GM23338 (cell line): ENCODE results near the gene ERH. TPM values are rescaled to one million over a fixed set of nuclear protein-coding genes. Genes with fewer than 3 reads are reported as not detected.

Source experiments
- ATAC-seq: fragments of 200-7000 bp; cut with Tn5 transposase; 3 replicates; pipeline ENCODE4 v1.9.1; 2020
- DNase-seq: peaks from one replicate; pipeline ENCODE4 v3.0.0-alpha.2; 2015; ENCODE audit warnings: low spot score
- H2AFZ ChIP-seq: fragments of 200-600 bp; sonication (generic); 2 replicates; pipeline ENCODE4 v1.8.0; 2016; ENCODE audit warnings: antibody characterized with exemption, mild to moderate bottlenecking, moderate library complexity
- H3F3A ChIP-seq: fragments of 200-600 bp; sonication (generic); replicated peaks from 2 replicates; pipeline ENCODE4 v1.8.0; 2017; ENCODE audit warnings: antibody characterized with exemption, mixed run types, low read depth
- H3K27ac ChIP-seq: fragments of 200-600 bp; sonication (generic); 2 replicates; pipeline ENCODE4 v1.6.1; 2016; ENCODE audit warnings: low read depth
- H3K27me3 ChIP-seq: fragments of 200-600 bp; sonication (generic); 2 replicates; pipeline ENCODE4 v1.8.0; 2016; ENCODE audit warnings: mild to moderate bottlenecking, mixed run types, moderate library complexity; ENCODE audit not compliant: insufficient read depth
- H3K36me3 ChIP-seq: fragments of 200-600 bp; sonication (generic); 2 replicates; pipeline ENCODE4 v1.8.0; 2016; ENCODE audit warnings: mild to moderate bottlenecking; ENCODE audit not compliant: insufficient read depth
- H3K4me1 ChIP-seq: fragments of 200-600 bp; sonication (generic); 2 replicates; pipeline ENCODE4 v1.8.0; 2016; ENCODE audit warnings: mild to moderate bottlenecking, moderate library complexity; ENCODE audit not compliant: insufficient read depth
- H3K4me2 ChIP-seq: fragments of 200-600 bp; sonication (generic); 2 replicates; pipeline ENCODE4 v1.7.1; 2017; ENCODE audit warnings: mixed run types
- H3K4me3 ChIP-seq: fragments of 200-600 bp; sonication (generic); 2 replicates; pipeline ENCODE4 v1.6.1; 2016; ENCODE audit warnings: mixed run types
- H3K79me2 ChIP-seq: fragments of 200-600 bp; sonication (generic); replicated peaks from 2 replicates; pipeline ENCODE4 v1.8.0; 2017; ENCODE audit warnings: mild to moderate bottlenecking; ENCODE audit not compliant: insufficient read depth
- H3K9me2 ChIP-seq: fragments of 200-600 bp; sonication (generic); 2 replicates; pipeline ENCODE4 v1.8.0; 2017; ENCODE audit not compliant: insufficient read depth
- H4K20me1 ChIP-seq: fragments of 200-600 bp; sonication (generic); replicated peaks from 2 replicates; pipeline ENCODE4 v1.8.0; 2017; ENCODE audit warnings: mild to moderate bottlenecking; ENCODE audit not compliant: insufficient read depth
- H3K27ac Mint-ChIP-seq: 2 replicates; pipeline ENCODE4 v1.8.0; 2020; ENCODE audit warnings: inconsistent platforms, mild to moderate bottlenecking, moderate library complexity, mixed read lengths
- H3K27me3 Mint-ChIP-seq: 3 replicates; pipeline ENCODE4 v1.8.0; 2022; ENCODE audit warnings: low read depth, mild to moderate bottlenecking, moderate library complexity, mixed read lengths, inconsistent platforms; ENCODE audit not compliant: insufficient read depth, poor library complexity
- H3K36me3 Mint-ChIP-seq: 3 replicates; pipeline ENCODE4 v1.8.0; 2021; ENCODE audit warnings: low read depth, mild to moderate bottlenecking, inconsistent platforms, moderate library complexity, mixed read lengths
- H3K4me1 Mint-ChIP-seq: 3 replicates; pipeline ENCODE4 v1.8.0; 2020; ENCODE audit warnings: mild to moderate bottlenecking, inconsistent platforms, mixed read lengths
- H3K4me3 Mint-ChIP-seq: 3 replicates; pipeline ENCODE4 v1.8.0; 2021; ENCODE audit warnings: moderate library complexity, mild to moderate bottlenecking, inconsistent platforms, mixed read lengths
- H3K9me3 Mint-ChIP-seq: 3 replicates; pipeline ENCODE4 v1.8.0; 2020; ENCODE audit warnings: moderate library complexity, mild to moderate bottlenecking, inconsistent platforms, mixed read lengths
- CREB1 ChIP-seq: fragments of 250-450 bp; sonication (Bioruptor Pico); IDR thresholded peaks from 2 replicates; pipeline ENCODE4 v1.5.0; 2020; ENCODE audit warnings: low read depth, mild to moderate bottlenecking, moderate library complexity
- CTCF ChIP-seq, 2 experiments: fragments of 200-600 bp in 1 of 2; sonication (generic) in 1 of 2; conservative IDR thresholded peaks; 2 replicates each; pipeline versions ENCODE4 v1.5.1 to v1.6.1; 2016 to 2017; ENCODE audit warnings: antibody characterized with exemption in 2 of 2, low read depth in 2 of 2, mild to moderate bottlenecking in 2 of 2, moderate library complexity in 1 of 2
- ETS1 ChIP-seq: IDR thresholded peaks from 2 replicates; pipeline ENCODE4 v1.6.1; 2016; ENCODE audit warnings: antibody characterized with exemption
- EZH2 ChIP-seq: fragments of 200-600 bp; sonication (generic); IDR thresholded peaks from one replicate; pipeline ENCODE4 v1.8.0; 2017; ENCODE audit warnings: antibody characterized with exemption, mild to moderate bottlenecking, low read depth; ENCODE audit not compliant: unreplicated experiment
- EZH2phosphoT487 ChIP-seq: fragments of 200-600 bp; sonication (generic); IDR thresholded peaks from one replicate; pipeline ENCODE4 v1.8.1; 2018; ENCODE audit warnings: antibody characterized with exemption; ENCODE audit not compliant: unreplicated experiment
- JUNB ChIP-seq: IDR thresholded peaks from one replicate; pipeline ENCODE4 v1.6.1; 2016; ENCODE audit warnings: antibody characterized with exemption; ENCODE audit not compliant: unreplicated experiment
- NANOG ChIP-seq: IDR thresholded peaks from 2 replicates; pipeline ENCODE4 v1.6.1; 2016; ENCODE audit warnings: antibody characterized with exemption, borderline replicate concordance
- POLR2AphosphoS5 ChIP-seq: IDR thresholded peaks from 2 replicates; pipeline ENCODE4 v1.6.1; 2016; ENCODE audit warnings: antibody characterized with exemption, low read depth
- REST ChIP-seq: IDR thresholded peaks from one replicate; pipeline ENCODE4 v1.6.1; 2018; ENCODE audit warnings: antibody characterized with exemption; ENCODE audit not compliant: unreplicated experiment
- STAT1 ChIP-seq: IDR thresholded peaks from one replicate; pipeline ENCODE4 v1.6.1; 2016; ENCODE audit warnings: antibody characterized with exemption; ENCODE audit not compliant: unreplicated experiment
- ZNF114 ChIP-seq: fragments of 250-450 bp; sonication (Bioruptor Pico); IDR thresholded peaks from 2 replicates; pipeline ENCODE4 v1.5.0; 2020; ENCODE audit warnings: mild to moderate bottlenecking, moderate library complexity
- ZNF331 ChIP-seq: fragments of 250-450 bp; sonication (Bioruptor Pico); IDR thresholded peaks from 2 replicates; pipeline ENCODE4 v1.5.0; 2020; ENCODE audit warnings: low read depth, mild to moderate bottlenecking, moderate library complexity
- ZNF462 ChIP-seq: fragments of 250-450 bp; sonication (Bioruptor Pico); IDR thresholded peaks from 2 replicates; pipeline ENCODE4 v1.5.0; 2020; ENCODE audit warnings: mild to moderate bottlenecking, moderate library complexity
- polyA plus RNA-seq: library from polyadenylated mRNA; unstranded; fragments of >200 nt; fragmentation: Nextera tagmentation; extraction: Ambion mirVana; gene quantifications from 2 replicates; pipeline ENCODE4 v1.2.1, GENCODE V29; 2016
- total RNA-seq: library from RNA; depleted of rRNA; stranded (reverse); fragments of >200 nt; shearing (Covaris generic); gene quantifications from 2 replicates; pipeline ENCODE4 v1.2.3, GENCODE V29; 2014

ERH gene
- total and polyA plus RNA-seq, 2 experiments from 2014 or later = 188 to 545 TPM

- no peaks in the 10 kb centered on the region for H3K9me2 ChIP-seq
- H3K4me1 Mint-ChIP-seq = peaks cover 28% of the 10 kb centered on the region
- no peak for DNase-seq
- peak overlapping the region; percentile 87 for H3K4me3 ChIP-seq
- peak overlapping the region; percentile 1; the same call in 1 of the 2 replicates for H2AFZ ChIP-seq
- H3K36me3 ChIP-seq = peaks cover 22% of the 10 kb centered on the region
- peaks cover 34% of the 10 kb centered on the region for H3K36me3 Mint-ChIP-seq
- no peaks in the 10 kb centered on the region for H3F3A ChIP-seq
- H4K20me1 ChIP-seq = peaks cover 25% of the 10 kb centered on the region
- peak overlapping the region; percentile 64 for H3K27ac ChIP-seq
- TF ChIP-seq EZH2 = no peak
- no peak for TF ChIP-seq CREB1 (CRISPR knock-in tag)
- TF ChIP-seq ZNF114 = no peak
- no peak for TF ChIP-seq EZH2phosphoT487
- TF ChIP-seq ZNF462 = no peak
- TF ChIP-seq NANOG = no peak
- TF ChIP-seq ETS1 = no peak
- no peak for TF ChIP-seq ZNF331 (CRISPR knock-in tag)
- no peak for TF ChIP-seq CTCF (conservative IDR thresholded peaks at IDR 0.05; ENCODE audit: low read depth in 2 of 2)
- no peak for TF ChIP-seq JUNB
- no peak for TF ChIP-seq REST
- no peak for TF ChIP-seq POLR2AphosphoS5
- no peak for TF ChIP-seq STAT1
- no peaks in the 10 kb centered on the region for H3K27me3 ChIP-seq
- peak overlapping the region; percentile 92 for H3K4me3 Mint-ChIP-seq
- peak overlapping the region; percentile 96 for H3K4me2 ChIP-seq
- peaks cover 22% of the 10 kb centered on the region for H3K4me1 ChIP-seq
- no peaks in the 10 kb centered on the region for H3K9me3 Mint-ChIP-seq
- ATAC-seq = peak; percentile 46; the same call in 2 of the 3 replicates
- peak overlapping the region; percentile 100 for H3K27ac Mint-ChIP-seq
- peaks cover 92% of the 10 kb centered on the region for H3K79me2 ChIP-seq
- peaks cover 7% of the 10 kb centered on the region for H3K27me3 Mint-ChIP-seq
Observed at GRCh38 chr14:69398818-69399210, 715 bp upstream of the ERH start.
